ENCODE results near the gene SLC34A1.
"Not testable (repeated sequence)": the region's sequence is repeated elsewhere in the genome, so short reads cannot be mapped to it uniquely, and the experiment has no call there.

SLC34A1 gene

DNA sequence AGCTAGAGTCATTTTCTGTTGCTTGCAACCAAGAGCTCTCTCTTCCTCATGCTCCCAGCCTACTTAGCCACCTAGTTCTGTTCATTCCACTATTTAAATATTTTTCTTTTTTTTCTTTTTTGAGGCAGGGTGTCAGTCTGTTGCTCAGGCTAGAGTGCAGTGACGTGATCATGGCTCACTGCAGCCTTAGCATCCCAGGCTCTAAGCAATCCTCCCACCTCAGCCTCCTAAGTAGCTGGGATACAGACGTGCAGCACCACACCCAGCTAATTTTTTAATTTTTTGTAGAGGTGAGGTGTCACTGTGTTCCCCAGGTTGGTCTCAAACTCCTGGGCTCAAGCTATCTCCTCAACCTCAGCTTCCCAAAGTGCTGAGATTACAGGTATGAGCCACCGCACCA is 30.2 kb downstream of the SLC34A1 start:
- DNase-seq, result no peak

DNA sequence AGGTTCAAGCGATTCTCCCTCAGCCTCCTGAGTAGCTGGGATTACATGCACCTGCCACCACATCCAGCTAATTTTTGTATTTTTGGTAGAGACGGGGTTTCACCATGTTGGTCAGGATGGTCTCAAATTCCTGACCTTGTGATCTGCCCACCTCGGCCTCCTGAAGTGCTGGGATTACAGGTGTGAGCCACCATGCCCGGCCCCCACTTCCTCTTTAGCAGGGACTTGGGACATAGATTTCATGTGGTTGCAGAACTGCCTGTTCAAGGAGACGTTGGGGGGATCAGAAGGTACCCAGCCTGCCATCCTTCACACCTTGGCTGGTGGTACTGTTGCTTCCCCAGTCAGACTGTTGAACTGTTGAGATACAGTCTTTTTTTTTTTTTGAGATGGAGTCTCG is 32.8 kb downstream of the SLC34A1 start:
- DNase-seq, result not testable (repeated sequence)

DNA sequence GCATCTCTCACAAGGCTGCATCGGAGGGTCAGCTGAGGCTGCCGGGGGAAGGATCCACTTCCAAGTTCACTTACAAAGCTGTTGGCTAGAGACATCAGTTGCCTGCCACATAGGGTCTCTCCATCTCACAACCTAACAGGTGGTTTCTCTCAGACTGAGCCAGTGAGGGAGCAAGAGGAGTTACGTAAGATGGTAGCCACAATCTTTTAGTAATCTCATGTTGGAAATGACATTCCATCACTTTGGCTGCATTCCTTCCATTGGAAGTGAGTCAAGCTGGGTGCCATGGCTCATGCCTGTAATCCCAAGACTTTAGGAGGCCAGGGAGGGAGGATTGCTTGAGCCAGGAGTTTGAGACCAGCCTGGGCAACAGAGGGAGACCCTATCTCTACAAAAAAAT is 34.8 kb downstream of the SLC34A1 start:
- no peak for DNase-seq

DNA sequence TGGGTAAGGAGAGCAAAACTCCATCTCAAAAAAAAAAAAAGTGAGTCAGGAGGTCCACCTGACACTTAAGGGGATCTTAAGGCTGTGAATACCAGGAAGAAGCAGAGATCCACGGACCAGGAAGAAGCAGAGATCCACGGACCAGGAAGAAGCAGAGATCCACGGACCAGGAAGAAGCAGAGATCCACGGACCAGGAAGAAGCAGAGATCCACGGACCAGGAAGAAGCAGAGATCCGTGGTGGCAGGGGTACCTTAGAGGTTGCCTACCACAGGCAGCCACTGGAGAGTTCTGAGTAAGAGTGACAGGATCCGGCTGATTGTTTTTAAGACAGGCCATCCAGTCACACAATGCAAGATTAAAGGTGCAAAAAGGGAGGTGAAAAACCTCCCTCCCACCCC is 36.2 kb downstream of the SLC34A1 start:
- not testable (repeated sequence) for DNase-seq

DNA sequence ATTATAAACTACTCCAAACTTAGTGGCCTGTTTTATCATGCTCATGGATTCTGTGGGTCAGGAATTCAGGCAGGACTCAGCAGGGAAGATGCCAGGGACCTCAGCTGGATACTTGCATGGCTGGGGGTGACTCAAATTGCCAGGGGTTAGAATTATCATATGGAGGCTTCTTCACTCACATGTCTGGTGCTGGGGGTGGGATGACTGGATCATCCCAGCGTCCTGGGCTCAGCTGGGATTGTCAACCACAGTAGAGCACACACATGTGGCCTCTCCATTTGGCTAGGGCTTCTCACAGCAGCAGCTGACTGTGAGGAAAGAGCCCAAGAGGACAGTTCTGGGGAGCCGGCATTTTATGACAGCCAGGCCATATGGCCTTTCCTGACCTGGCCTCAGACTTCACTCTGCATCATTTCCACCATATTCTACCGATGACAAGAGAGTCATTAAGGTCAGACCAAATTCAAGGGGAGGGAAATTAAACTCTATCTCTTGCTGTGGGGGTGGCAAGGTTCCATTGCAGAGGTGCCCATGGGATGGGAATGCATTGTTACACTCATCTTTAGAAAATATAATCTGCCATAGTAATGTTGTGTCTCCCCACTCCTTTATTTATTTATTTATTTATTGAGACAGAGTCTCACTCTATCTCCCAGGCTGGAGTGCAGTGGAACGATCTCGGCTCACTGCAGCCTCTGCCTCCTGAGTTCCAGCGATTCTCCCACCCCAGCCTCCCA is 37.0 kb downstream of the SLC34A1 start:
- no peak for DNase-seq

DNA sequence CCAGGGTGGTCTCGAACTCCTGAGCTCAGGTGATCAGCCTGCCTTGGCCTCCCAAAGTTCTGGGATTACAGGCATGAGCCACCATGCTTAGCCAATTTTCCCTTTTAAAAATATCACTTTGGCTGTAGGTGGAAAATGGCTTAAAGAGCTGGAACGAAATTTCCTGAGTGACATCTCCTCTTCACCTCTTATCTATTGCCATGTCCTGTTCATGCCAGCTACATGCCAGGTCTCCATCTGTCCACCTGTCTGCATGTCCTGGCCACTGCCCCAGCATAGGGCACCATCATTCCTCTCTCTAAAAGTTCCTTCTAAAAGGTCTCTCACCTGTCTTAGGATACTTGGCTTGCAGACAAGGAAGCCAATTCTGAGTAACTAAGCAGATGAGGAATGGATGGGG is 39.4 kb downstream of the SLC34A1 start:
- no peak for DNase-seq

DNA sequence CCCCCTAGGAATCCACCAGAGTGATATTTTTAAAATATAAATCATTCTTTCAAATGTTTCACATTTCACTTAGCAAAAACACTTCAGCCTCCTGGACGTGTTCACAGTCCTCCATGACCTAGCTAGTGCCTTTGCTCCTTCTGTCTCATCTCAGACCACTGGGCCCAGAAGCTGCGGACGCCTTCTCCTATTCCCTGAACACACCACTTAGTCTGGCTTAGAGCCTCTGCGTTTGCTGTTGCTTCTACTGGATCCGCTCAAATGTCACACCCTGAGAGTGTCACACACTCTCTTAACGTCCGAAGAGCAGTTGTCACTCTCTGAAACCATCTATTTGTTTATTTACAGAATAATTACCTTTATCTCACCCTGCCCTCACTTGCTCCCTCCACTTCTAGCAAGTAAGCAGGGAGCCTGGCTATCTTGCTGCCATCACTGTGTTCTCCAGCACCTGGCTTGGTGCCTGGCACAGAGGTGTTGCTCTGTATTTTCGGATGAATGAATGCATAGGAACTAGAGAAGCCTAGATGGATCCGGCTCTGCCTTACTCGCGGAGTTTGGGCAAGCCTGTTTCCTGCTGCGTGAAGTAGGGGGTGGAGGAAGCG is 41.1 kb downstream of the SLC34A1 start:
- no peak for DNase-seq

DNA sequence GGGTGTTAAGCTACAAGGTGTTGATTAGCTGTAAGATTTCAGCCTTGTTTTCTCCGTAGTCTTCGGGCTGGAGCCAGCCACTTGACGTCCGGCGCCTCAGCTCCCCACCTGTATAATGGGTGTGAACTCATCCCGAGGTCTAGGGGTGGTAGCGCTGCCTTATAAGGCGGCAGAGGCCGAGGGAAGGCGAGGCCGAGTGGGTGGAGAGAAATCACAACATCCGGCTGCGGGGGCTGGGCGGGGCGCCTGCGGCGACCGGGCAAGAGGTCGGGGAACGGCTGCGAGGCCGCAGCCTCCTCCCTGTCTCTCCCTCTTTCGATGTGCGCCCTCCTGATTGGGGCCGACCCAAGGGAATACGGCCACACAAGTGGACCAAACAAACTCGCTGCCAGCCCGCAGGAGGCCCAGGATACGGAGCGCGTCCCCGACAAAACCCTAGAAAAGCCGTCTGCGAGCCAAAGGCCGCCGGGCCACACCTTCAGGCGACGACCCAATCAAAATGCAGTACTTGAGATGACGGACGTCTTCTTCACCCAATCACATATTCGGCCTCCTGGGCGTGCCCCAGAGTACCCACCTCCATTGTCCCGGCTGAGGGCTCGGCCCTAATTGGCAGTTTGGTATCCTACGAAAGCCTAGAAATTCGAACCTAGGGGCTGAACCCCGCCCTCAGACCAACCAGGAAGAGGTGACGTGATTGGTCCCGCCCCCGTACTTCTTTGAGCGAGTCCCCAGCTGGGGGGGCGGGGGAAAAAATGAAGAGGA is 41.7 kb downstream of the SLC34A1 start:
- peak; percentile 100 for DNase-seq

DNA sequence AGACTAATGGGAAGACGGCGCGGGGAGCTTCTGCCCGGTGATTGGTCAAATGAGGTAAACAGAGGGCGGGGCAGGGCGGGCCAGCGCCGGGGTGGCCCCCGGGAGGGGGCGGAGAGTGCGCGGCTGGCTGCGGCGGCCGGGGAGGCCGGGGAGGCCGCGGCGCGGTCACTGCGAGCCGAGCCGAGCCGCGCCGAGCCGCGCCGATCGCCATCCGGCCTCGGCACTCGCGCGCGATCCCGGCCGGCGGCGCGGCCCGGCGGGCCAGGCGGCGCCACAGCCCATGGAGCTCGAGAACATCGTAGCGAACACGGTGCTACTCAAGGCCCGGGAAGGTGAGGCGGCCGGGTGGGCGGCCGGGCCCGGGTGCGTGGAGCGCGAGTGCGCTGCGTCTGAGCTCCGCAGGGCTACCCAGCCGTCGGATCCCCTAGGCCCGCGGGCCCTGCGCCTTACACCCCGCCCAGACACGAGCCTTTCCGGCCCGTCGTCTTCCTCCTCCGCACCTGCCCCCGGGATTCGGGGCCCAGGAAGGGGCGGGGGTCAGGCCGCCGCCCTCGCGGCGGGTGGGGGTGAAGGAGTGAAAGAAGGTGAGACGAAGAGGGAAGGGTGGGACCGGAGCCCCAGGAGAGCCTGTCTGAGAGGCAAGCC is 42.5 kb downstream of the SLC34A1 start, which contains the start of gene GRK6:
Gene GRK6, plus strand, starts transcription at position 111 of the 645 bp plus-strand sequence. Its CDS starts 170 bp downstream, at position 281.
- peak; percentile 24 to 37 for DNase-seq

DNA sequence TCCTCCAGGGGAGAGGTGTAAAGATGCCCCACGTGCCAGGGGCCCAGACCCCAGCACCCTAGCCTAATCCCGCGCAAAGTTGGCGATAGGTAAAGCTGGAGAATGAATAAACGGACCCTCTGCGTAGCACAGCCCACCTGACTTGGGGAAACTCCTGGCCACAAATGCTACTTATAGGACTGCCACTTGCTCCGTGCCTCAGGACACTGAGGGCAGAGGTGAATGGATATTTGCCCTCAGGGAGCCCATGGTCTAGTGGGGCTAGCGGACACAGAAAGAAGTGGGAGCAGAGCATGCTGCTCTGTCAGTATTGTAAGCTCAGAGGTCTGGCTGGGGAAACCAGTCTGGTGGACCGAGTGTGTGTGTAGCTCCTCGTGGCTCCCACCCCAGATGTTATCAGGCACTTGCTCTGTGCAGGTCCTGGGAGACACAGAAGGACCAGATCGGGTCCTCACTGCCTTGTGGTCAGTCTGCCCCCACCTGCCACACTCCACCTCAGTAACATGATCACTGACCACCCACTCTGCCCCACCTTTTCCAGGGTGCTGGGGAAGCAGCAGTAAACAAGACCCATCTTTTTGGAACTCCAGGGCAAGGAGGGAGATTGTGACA is 43.1 kb downstream of the SLC34A1 start:
- no peak for DNase-seq

DNA sequence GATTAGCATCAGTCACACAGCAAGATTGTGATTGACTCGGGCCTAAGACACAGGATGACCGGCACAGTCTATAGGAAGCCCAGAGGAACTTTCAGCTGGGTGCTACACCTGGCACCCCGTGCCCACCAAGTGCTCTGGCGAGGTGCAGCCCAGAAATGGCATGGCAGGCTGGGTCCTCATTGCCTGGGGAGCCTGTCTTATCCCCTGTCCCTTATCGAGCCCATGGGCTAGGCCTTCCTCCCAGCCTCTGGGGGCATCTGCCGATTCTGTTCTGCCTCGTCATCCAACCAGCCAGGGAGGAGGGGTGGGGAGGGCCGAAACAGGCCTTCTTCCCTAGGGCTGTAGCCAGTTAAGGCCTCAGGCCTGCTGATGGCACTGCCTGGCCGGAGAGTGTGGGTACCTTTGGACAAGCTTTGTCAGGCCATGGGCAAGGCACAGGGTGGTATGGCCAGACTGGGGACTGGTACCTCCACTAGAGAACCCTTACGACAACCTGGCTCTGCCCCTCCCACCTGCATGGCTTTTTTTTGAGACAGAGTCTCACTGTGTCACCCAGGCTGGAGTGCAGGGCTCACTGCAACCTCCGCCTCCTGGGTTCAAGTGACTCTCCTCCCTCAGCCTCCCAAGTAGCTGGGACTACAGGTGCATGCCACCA is 43.8 kb downstream of the SLC34A1 start:
- DNase-seq, result no peak

DNA sequence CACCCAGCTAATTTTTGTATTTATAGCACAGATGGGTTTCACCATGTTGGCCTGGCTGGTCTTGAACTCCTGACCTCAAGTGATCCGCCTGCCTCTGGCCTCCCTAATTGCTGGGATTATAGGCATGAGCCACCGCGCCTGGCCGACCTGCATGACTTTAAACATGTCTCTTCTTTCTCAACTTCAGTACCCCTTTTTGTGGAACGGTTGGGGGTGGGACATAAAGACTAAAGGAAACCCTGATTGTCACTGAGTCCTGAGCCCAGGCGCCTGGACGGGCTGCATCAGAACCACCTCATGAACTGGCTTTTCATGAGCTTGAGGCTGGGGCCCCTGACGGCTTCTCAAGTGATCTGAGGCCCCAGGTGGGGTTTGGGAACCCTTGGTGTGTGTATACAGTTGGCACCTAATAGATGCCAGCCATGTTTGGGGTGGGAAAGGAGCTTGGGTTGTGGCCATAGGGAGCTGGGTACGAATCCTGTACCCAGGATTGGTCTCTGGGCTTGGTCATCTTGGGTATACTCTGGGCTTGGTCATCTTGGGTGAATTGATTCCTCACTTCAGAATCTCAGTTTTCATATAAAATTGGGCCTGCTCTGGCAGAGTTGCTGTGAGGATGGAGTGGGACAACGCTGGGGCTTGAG is 44.5 kb downstream of the SLC34A1 start:
- no peak for DNase-seq

DNA sequence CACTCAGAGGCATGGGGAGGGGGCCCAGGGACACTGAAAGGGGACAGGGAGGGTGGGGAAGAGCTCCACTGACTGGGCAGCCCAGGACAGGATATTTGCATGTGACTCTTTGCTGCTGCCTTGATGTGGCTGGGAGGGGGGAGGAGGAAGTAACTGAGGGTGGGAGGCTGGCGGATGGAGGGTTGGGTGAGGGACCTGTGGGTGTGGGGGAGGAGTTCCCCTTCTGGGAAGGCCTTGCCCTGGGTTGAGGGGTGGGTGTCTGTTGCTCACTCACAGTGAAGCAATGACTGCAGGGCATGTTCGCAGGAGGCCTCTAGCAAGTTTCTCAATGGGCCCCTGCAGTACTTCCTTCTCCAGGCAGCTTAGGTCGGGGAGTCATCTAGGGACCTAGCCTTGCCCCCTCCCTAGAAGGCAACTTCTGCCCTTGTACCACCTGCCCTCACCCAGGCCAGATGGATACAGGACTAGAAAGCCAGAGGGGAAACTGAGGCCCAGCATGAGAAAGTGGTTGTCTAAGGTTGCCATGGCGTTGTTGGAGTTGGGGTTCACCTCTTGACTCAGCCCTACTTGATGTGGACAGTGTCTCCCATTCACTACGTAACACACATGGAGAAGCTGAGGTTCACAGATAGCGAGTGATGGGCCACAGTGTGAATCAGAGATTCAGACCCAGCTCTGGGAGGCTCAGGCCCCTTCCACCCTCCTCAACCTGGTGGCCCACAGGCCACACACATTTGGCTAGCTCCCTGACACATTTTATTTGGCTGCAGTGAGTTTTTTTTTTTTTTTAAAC is 45.2 kb downstream of the SLC34A1 start:
- no peak for DNase-seq

DNA sequence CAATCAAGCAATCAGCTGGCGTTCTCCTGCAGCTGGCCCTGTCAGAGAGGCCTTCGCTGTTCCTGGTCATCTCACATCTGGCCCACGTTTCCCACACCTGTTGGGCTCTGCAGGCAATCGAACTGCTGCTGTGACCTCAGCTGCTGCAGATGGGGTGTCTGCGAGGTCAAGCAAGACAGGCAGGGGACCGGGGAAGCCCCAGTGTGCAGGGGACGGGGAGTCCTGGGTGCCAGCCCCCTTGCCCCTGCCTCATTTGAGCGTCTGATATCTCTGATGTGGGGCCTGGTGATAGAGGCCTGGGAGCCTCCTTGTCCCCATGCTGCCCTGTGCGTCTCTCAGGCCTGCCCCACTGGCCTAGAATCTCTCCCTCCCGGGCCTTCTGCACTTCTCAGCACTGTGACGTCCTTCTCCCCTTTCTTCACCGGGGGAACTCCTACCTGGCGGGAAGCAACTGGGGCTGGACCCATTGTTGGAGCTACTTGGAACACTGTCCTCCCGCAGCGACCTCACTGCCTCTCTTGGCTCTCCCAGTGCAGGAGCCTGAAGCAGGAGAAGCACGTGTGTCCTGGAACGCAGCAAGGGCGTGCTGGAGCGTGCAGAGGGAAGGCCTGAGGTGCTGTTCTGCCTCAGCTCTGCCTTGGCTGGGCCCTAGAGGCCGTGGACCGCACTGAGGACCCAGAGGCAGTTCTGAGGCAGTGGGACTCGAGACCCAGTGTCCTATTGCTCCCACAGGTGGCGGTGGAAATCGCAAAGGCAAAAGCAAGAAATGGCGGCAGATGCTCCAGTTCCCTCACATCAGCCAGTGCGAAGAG is 46.1 kb downstream of the SLC34A1 start:
- no peak for DNase-seq

DNA sequence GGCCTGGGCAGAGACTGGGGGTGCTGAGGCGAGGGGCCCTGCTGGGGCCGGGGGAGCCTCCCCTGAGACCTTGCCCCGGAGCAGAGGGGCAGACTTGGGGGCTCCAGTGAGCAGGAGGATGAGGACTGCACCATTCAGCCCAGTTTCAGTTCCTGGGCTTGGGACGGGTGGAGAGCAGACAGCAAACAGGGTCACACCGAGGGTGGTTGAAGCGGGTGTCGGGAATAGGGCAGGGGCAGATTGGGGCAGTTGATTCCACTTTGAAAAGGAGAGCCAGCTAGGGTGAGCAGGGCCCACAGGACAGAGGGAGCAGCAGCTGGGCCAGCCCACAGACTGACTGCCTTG is 46.7 kb downstream of the SLC34A1 start:
- DNase-seq, result no peak

DNA sequence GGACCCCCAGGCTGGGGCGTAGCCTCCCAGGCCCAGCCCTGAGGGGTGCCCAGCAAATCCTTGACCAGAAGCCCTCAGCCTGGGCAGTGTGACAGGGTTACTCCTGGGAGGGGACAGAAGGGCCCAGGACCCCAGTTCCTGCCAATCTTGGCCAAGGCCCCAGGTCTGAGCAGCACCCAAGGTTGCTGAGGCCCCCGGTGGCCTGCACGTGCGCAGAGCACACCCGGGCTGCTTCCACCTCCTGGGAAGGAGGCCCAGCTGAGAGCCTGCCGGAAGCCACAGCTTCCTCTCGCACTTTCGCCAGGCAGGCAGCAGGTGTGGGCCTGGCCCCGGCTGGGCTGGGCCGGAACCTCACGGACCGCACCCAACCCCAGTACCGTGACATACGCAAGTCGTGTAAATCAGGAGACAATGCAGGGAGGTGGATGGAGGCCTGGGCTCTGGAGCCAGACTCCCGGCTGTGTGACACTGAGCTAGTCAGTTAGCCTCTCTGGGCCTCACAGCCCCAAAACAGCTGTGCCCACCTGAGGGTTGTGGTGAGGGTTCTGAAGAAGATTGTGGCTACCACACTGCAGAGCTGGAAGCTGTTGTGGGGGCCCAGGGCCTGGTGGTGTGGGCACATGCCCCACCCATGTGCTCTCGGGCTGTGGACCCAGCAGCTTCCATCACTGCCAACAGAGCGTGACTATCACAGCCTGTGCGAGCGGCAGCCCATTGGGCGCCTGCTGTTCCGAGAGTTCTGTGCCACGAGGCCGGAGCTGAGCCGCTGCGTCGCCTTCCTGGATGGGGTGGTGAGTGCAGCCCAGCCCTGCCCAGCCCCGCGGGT is 47.3 kb downstream of the SLC34A1 start:
- no peak for DNase-seq

DNA sequence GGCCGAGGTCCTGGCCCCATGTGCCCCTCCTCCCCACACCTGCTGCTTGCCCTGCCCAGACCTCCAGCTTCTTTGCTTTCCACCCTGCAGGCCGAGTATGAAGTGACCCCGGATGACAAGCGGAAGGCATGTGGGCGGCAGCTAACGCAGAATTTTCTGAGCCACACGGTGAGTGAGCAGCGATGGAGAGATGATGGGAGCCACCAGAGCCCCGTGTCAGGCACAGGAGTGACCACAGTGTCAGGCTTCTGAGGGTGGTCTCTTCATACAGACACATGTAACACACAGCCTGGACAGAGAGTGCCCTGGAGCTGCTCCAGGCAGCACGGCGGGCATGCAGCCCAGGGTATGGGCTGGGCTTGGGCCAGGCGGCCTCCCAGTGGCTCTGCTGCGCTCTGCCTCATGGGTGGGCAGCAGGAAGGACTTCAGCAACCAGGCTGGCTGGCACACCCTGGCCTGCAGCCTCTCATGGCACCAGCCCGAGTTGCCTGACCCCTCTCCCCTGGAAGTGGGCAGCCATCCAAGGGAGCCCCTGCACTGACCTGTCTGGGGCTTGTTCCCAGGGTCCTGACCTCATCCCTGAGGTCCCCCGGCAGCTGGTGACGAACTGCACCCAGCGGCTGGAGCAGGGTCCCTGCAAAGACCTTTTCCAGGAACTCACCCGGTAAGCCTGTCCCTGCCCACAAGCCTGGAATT is 48.1 kb downstream of the SLC34A1 start:
- DNase-seq, result no peak

DNA sequence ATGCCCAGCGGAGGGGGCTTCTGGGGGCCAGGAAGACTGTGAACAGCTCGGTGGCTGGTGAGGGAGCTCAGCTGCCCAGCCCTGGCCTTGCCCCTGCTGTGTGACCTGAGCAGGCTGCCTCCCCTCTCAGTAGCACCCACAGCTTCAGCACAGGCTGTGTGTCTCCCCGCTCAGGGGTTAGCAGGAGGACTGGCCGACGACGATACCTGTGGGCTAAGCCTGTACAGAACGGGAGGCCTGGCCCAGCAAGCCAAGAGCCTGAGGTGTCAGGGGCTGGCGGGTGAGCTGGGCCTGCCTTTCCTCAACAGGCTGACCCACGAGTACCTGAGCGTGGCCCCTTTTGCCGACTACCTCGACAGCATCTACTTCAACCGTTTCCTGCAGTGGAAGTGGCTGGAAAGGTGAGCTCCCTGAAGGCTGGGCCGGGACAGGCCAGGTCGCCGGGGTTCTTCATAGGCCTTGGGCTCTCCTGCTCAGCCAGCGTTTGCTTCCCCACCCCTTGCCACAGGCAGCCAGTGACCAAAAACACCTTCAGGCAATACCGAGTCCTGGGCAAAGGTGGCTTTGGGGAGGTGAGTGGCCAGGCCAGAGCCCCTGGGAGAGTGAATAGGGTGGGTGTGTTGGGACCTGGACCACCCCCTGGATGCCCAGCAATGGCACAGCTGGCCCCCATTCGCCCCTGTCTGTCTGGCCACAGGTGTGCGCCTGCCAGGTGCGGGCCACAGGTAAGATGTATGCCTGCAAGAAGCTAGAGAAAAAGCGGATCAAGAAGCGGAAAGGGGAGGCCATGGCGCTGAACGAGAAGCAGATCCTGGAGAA is 48.8 kb downstream of the SLC34A1 start:
- DNase-seq, result no peak

All from NCI-H2081 (cell line).